Thoracic aorta (tissue), 2 donors: ENCODE results near the gene ADAMTS12. TPM values are rescaled to one million over a fixed set of nuclear protein-coding genes. Genes with fewer than 3 reads are reported as not detected.
"Not testable (repeated sequence)": the region's sequence is repeated elsewhere in the genome, so short reads cannot be mapped to it uniquely, and the experiment has no call there.

Source experiments
- ATAC-seq: fragments of 150-250 bp; one replicate; pipeline ENCODE4 v1.8.0; 2017; ENCODE audit warnings: low read depth; ENCODE audit not compliant: insufficient number of reproducible peaks, low FRiP score
- DNase-seq: peaks from one replicate; pipeline ENCODE4 v3.0.0-alpha.2; 2020; ENCODE audit warnings: low spot score
- H3K27ac ChIP-seq, 2 donors: fragments of 200-600 bp; sonication (generic); 1 replicate in 1 of 2; 2 replicates in 1 of 2; pipeline ENCODE4 v1.5.1; 2016; ENCODE audit warnings: mild to moderate bottlenecking in 2 of 2, moderate library complexity in 2 of 2
- H3K27me3 ChIP-seq: fragments of 200-600 bp; sonication (generic); replicated peaks from 2 replicates; pipeline ENCODE4 v1.6.0; 2016; ENCODE audit warnings: mild to moderate bottlenecking; ENCODE audit not compliant: insufficient read depth
- H3K36me3 ChIP-seq: fragments of 200-600 bp; sonication (generic); one replicate; pipeline ENCODE4 v1.5.1; 2016
- H3K4me1 ChIP-seq, 2 donors: fragments of 200-600 bp; sonication (generic); 1 replicate in 1 of 2; 2 replicates in 1 of 2; pipeline versions ENCODE4 v1.5.1 to v1.6.0; 2016; ENCODE audit warnings: low read depth in 2 of 2, mild to moderate bottlenecking in 1 of 2; ENCODE audit not compliant: control insufficient read depth in 1 of 2
- H3K4me3 ChIP-seq: fragments of 200-600 bp; sonication (generic); 2 replicates; pipeline ENCODE4 v1.5.1; 2016; ENCODE audit warnings: mild to moderate bottlenecking
- H3K9me3 ChIP-seq: fragments of 200-600 bp; sonication (generic); 2 replicates; pipeline ENCODE4 v1.5.1; 2016
- CTCF ChIP-seq: fragments of 200-600 bp; sonication (generic); IDR thresholded peaks from one replicate; pipeline ENCODE4 v1.5.1; 2019; ENCODE audit warnings: antibody characterized with exemption
- total RNA-seq, 2 donors: library from RNA; depleted of rRNA; stranded (reverse); fragments of >200 nt; gene quantifications; one replicate each; pipeline versions ENCODE4 v1.1.0 to v1.2.3, GENCODE V29; 2016

The ADAMTS12 gene
- total RNA-seq, 2 donors from 2014 or later = 7.3 to 8.0 TPM

- DNase-seq (no peak), ATAC-seq (no peak)
- Histone ChIP-seq H3K4me3 (no peak overlapping the region), H3K27ac (no peak overlapping the region), H3K9me3 (no peaks in the 10 kb centered on the region), H3K36me3 (no peaks in the 10 kb centered on the region), H3K27me3 (no peaks in the 10 kb centered on the region), H3K4me1 (peaks cover 0 to 9% of the 10 kb centered on the region in 2 donors)
- no peak for TF ChIP-seq CTCF
Observed at GRCh38 chr5:33556330-33557328, 335.2 kb downstream of the ADAMTS12 start.

GRCh38 chr5:33549982-33550567, 341.7 kb downstream of the ADAMTS12 start:
- Histone ChIP-seq H3K27me3 (no peaks in the 10 kb centered on the region), H3K4me1 (no peaks in the 10 kb centered on the region), H3K27ac (no peak overlapping the region), H3K9me3 (no peaks in the 10 kb centered on the region), H3K4me3 (no peak overlapping the region), H3K36me3 (no peaks in the 10 kb centered on the region)
- no peak for ATAC-seq
- TF ChIP-seq CTCF = no peak
- DNase-seq = no peak

GRCh38 chr5:33539790-33540189, 352.0 kb downstream of the ADAMTS12 start:
- ATAC-seq, H3K9me3 ChIP-seq, H3K36me3 ChIP-seq, H3K4me3 ChIP-seq, H3K27me3 ChIP-seq, H3K27ac ChIP-seq, DNase-seq: not testable (repeated sequence)
- peaks cover 8 to 14% of the 10 kb centered on the region in 2 donors for H3K4me1 ChIP-seq

GRCh38 chr5:33539212-33539611, 352.6 kb downstream of the ADAMTS12 start:
- Histone ChIP-seq H3K27ac (no peak overlapping the region), H3K36me3 (no peaks in the 10 kb centered on the region), H3K4me1 (peaks cover 8 to 14% of the 10 kb centered on the region in 2 donors), H3K4me3 (no peak overlapping the region), H3K27me3 (no peaks in the 10 kb centered on the region), H3K9me3 (no peaks in the 10 kb centered on the region)
- DNase-seq (no peak), ATAC-seq (no peak)
- no peak for TF ChIP-seq CTCF

GRCh38 chr5:33538201-33538600, 353.6 kb downstream of the ADAMTS12 start:
- H3K27ac ChIP-seq = no peak overlapping the region
- DNase-seq = no peak

More at GRCh38 chr5:33538201-33538600, 353.6 kb downstream of the ADAMTS12 start:
- TF ChIP-seq CTCF = no peak
- Histone ChIP-seq H3K27me3 (no peaks in the 10 kb centered on the region), H3K9me3 (no peaks in the 10 kb centered on the region), H3K4me1 (peaks cover 8 to 14% of the 10 kb centered on the region in 2 donors), H3K36me3 (no peaks in the 10 kb centered on the region), H3K4me3 (no peak overlapping the region)
- ATAC-seq = no peak
